Activated CD4-positive, alpha-beta T cell treated with anti-CD3 and anti-CD28 coated beads for 36 hours (primary cell): ENCODE results near the gene SLX4IP. TPM values are rescaled to one million over a fixed set of nuclear protein-coding genes. Genes with fewer than 3 reads are reported as not detected.
A peak's percentile ranks its signal among the peaks of the same experiment; 100 is the strongest.
"Not testable (repeated sequence)": the region's sequence is repeated elsewhere in the genome, so short reads cannot be mapped to it uniquely, and the experiment has no call there.

Experiments used
- ATAC-seq: fragments of 200-7000 bp; cut with Tn5 transposase; one replicate; pipeline ENCODE4 v1.10.0; 2021; ENCODE audit warnings: mild to moderate bottlenecking, moderate library complexity
- CTCF ChIA-PET: fragments of 350-600 bp; sonication (Branson Sonifier 250); formaldehyde crosslinking; loops from one replicate; lab custom pipeline; 2021; ENCODE audit warnings: antibody characterized with exemption; lab: Charles Lee
- POLR2A ChIA-PET: fragments of 350-600 bp; sonication (Branson Sonifier 250); formaldehyde crosslinking; loops from one replicate; lab custom pipeline; 2021; ENCODE audit warnings: antibody characterized with exemption, inconsistent platforms; lab: Charles Lee
- DNase-seq: peaks from one replicate; pipeline ENCODE4 v3.0.0-alpha.2; 2020
- H3K27ac Mint-ChIP-seq: one replicate; pipeline ENCODE4 v1.8.0; 2021; ENCODE audit warnings: mixed read lengths
- H3K27me3 Mint-ChIP-seq: one replicate; pipeline ENCODE4 v1.8.0; 2021; ENCODE audit warnings: mixed read lengths
- H3K36me3 Mint-ChIP-seq: one replicate; pipeline ENCODE4 v1.8.0; 2021; ENCODE audit warnings: low read depth, mixed read lengths
- H3K4me1 Mint-ChIP-seq: one replicate; pipeline ENCODE4 v1.8.0; 2021; ENCODE audit warnings: mixed read lengths
- H3K4me3 Mint-ChIP-seq: one replicate; pipeline ENCODE4 v1.8.0; 2021; ENCODE audit warnings: mild to moderate bottlenecking, moderate library complexity, mixed read lengths
- H3K9me3 Mint-ChIP-seq: one replicate; pipeline ENCODE4 v1.8.0; 2021; ENCODE audit warnings: low read depth, mixed read lengths
- intact Hi-C, 2 experiments: fragments of 100-400 bp; cut with DNase I in 1 of 2; cut with micrococcal nuclease in 1 of 2; formaldehyde crosslinking; loops; one replicate each; pipeline versions ENCODE4 v1.14.2 to v1.15.1; 2022 to 2024; cut with DNase I, micrococcal nuclease
- total RNA-seq, 2 experiments: library from RNA; stranded (reverse); gene quantifications; one replicate each; pipeline ENCODE4 v1.2.3, GENCODE V29; 2021

The SLX4IP gene
- total RNA-seq, 2 experiments from 2014 or later, result 7.4 to 7.8 TPM

DNA sequence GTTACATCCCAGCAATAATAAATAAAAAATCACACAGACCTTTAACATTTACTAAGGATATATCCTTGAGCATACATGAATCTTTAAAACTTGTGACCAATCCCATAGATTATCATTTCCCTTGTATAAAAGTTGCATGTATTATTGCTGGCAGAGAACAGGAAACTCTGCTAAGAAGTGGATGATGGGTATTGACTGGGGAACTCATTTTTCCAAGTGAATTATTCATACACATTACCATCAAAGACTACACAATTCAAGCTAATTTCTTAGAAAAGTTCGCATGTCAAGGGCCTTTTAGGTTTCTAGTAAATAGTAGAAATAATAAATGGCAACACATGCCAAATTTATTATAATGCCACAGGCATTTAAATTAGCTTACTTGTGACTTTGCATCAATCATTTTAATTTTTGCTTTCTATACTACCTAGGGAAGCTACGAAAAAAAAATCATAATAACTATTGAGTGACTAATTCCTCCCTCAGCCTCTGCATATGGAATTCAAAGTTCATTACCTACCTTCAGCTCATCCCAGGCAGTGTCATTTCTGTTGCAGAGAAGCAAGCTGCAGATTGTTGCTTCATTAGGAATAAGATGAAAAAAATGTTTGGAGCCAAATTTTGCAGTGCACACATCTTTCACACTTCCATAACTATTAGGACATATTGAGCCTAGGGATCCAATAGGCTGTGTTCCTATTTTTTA is 26.8 kb upstream of the SLX4IP start:
- DNase-seq (no peak), ATAC-seq (no peak)
- H3K4me3 Mint-ChIP-seq, result no peak overlapping the region
- H3K27ac Mint-ChIP-seq, result no peak overlapping the region
- ChIA-PET CTCF (interaction anchor here (1.5 kb wide), 1 partner anchor 19 kb away, joined by 5 read pairs; no protein-coding TSS in a partner anchor), POLR2A (no interaction called here)
- intact Hi-C loops, result no loop called here
- H3K36me3 Mint-ChIP-seq, result peaks cover 4% of the 10 kb centered on the region
- no peaks in the 10 kb centered on the region for H3K9me3 Mint-ChIP-seq
- no peaks in the 10 kb centered on the region for H3K27me3 Mint-ChIP-seq
- H3K4me1 Mint-ChIP-seq, result peaks cover 3% of the 10 kb centered on the region

DNA sequence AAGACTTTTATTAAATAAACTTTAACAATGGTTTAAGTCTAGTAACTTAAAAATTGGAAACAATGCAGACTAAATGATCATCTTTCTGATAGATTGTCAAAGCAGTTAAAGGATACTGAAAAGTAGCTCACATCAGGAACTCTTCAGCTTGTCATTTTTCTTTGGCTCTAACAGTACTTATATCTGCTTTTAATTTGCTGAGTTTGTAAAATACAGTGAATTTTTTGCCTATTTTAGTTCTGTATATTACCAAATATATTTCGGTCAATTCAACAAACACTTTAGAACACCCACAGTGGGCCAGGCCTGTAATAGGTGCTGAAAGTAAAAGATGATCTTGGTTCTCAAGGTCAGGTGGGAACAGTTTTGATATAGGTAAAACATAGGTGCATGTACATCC is 23.4 kb upstream of the SLX4IP start:
- no peak overlapping the region for H3K4me3 Mint-ChIP-seq
- ChIA-PET POLR2A (no interaction called here), CTCF (interaction anchor here (0.7 to 1.4 kb wide), 2 partner anchors 9 to 194 kb away, joined by 3 to 4 read pairs; no protein-coding TSS in a partner anchor)
- no peak for ATAC-seq
- no peak for DNase-seq
- H3K9me3 Mint-ChIP-seq, result no peaks in the 10 kb centered on the region
- H3K27ac Mint-ChIP-seq, result no peak overlapping the region
- H3K36me3 Mint-ChIP-seq, result peaks cover 13% of the 10 kb centered on the region
- intact Hi-C loops, result no loop called here
- no peaks in the 10 kb centered on the region for H3K27me3 Mint-ChIP-seq
- H3K4me1 Mint-ChIP-seq, result no peaks in the 10 kb centered on the region

DNA sequence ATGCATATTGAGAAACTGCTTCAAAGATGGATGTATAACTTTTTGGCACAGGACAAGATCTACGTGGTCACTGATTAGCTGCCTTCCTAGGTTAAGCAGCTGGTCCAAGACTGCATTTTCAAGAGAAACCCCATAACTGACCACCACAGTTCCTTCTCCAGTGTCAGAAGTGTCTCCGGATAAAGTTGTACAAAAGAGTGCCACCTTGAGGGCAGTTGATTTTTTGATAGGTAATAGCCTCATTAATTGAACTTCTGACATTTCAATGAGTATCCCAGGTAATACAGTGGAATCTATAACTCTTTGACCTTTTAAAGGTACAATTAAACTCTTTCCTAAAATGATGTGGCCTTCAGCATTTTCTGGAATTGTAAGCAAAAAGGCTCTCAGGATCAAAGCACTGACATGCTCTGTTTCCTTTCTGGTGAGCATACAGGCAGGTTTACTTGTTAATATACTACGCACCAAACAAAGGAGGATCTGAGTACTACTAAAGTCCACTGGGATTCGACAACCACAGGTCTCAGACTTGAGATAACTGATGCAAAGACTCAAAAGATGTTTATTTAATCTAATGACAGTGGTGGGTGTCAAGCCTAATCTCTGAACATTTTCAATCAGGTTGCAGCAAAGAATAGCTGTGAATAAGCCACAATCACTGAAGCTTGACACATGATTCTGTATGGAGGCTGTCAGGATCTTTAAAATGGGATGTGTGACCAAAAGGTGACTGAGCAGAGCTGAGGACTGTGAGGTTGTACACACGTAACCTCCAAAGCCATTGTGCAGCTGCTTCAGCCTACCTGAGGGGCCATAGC is 22.3 kb upstream of the SLX4IP start:
- Mint-ChIP-seq H3K27ac (no peak overlapping the region), H3K4me1 (peaks cover 3% of the 10 kb centered on the region), H3K36me3 (peaks cover 16% of the 10 kb centered on the region), H3K9me3 (no peaks in the 10 kb centered on the region), H3K4me3 (no peak overlapping the region), H3K27me3 (no peaks in the 10 kb centered on the region)
- POLR2A ChIA-PET, result no interaction called here
- DNase-seq (no peak), ATAC-seq (no peak)
- CTCF ChIA-PET, result interaction anchor here (1.2 to 2.0 kb wide), 3 partner anchors 10 to 434 kb away, joined by 3 to 5 read pairs (median 4); no protein-coding TSS in a partner anchor
- intact Hi-C loops, result no loop called here

DNA sequence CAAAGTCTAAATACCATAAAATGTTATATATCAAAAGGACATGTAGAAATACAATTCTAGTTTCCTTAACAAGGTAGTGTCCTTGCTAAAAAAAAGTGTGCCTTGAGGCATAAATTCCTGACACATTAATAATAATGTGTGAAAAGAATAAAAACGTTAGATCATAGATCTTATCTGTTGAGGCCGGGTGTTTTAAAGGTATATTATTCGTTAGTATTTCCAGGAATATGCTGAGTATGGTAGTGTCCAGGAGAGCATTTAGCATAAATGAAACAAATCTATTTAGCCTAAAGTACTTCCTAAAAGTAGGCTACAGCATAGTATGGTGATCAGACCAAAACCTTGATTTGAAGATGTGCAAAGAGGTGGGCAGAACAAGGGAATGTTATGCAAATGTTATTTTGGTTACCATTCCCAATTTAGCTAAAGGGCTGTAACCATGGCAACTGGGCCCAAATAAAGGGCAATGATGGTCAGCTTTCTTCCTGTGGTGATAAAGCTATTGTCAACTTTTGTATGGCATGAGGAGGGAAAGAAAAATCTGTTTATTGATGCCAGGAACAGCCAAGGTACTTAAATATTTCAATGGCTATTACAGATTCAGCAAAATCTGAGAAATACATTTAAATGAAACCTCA is 20.0 kb upstream of the SLX4IP start:
- Mint-ChIP-seq H3K4me3 (no peak overlapping the region), H3K36me3 (peaks cover 18% of the 10 kb centered on the region), H3K27me3 (no peaks in the 10 kb centered on the region), H3K27ac (no peak overlapping the region), H3K9me3 (no peaks in the 10 kb centered on the region), H3K4me1 (peaks cover 12% of the 10 kb centered on the region)
- ATAC-seq (no peak), DNase-seq (no peak)
- ChIA-PET CTCF (interaction anchor here (0.6 to 2.0 kb wide), 3 partner anchors 12 to 986 kb away, joined by 3 to 5 read pairs (median 4); no protein-coding TSS in a partner anchor), POLR2A (no interaction called here)
- intact Hi-C loops, result no loop called here

DNA sequence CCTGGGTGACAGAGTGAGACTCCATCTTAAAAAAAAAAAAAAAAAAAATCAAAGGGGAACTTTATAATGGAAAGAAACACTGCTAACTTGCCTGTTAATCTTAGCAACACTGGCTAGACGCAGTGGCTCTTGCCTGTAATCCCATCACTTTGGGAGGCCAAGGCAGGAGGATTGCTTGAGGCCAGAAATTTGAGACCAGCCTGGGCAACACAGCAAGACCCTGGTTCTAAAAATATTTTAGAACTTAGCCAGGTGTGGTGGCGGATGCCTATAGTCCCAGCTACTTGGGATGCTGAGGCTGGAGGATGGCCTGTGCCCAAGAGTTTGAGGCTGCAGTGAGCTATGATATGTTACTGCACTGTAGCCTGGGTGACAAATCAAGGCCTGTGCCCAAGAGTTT is 17.9 kb upstream of the SLX4IP start:
- H3K27ac Mint-ChIP-seq, ATAC-seq, intact Hi-C loops, DNase-seq, H3K27me3 Mint-ChIP-seq, H3K4me3 Mint-ChIP-seq, H3K9me3 Mint-ChIP-seq, POLR2A ChIA-PET: not testable (repeated sequence)
- Mint-ChIP-seq H3K4me1 (peaks cover 16% of the 10 kb centered on the region), H3K36me3 (peaks cover 25% of the 10 kb centered on the region)
- CTCF ChIA-PET, result interaction anchor here (2.4 kb wide), 1 partner anchor 9 kb away, joined by 9 read pairs; no protein-coding TSS in a partner anchor

DNA sequence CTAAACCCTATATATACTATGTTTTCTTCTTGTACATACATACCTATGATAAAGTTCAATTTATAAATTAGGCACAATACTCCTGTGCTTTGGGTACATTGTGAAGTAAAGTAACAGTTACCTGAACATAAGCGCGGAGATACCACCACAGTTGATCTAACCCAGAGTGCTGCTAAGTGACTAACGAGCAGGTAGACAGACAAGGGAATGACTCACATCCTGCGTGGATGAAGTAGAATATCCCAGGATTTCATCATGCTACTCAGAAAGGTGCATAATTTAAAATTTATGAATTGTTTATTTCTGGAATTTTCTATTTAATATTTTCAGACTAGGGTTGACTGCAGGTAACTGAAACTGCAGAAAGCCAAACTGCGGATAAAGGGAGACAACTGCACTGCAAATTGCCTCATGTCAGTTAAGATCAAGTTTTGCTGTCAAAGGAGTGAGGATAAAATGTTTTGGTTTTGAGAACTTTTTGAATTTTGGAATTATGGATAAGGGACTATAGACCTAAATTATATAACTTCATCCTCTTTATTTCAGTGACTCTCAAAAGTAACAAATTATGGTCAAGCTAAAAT is 15.5 kb upstream of the SLX4IP start:
- ChIA-PET POLR2A (no interaction called here), CTCF (no interaction called here)
- intact Hi-C loops, result loop anchor here (10.0 kb wide), 2 partner anchors 105 to 805 kb away; no protein-coding TSS in a partner anchor
- Mint-ChIP-seq H3K27me3 (no peaks in the 10 kb centered on the region), H3K27ac (peak overlapping the region; percentile 61), H3K36me3 (peaks cover 32% of the 10 kb centered on the region), H3K4me3 (no peak overlapping the region), H3K4me1 (peaks cover 16% of the 10 kb centered on the region), H3K9me3 (no peaks in the 10 kb centered on the region)
- ATAC-seq, result peak; percentile 61
- no peak for DNase-seq

DNA sequence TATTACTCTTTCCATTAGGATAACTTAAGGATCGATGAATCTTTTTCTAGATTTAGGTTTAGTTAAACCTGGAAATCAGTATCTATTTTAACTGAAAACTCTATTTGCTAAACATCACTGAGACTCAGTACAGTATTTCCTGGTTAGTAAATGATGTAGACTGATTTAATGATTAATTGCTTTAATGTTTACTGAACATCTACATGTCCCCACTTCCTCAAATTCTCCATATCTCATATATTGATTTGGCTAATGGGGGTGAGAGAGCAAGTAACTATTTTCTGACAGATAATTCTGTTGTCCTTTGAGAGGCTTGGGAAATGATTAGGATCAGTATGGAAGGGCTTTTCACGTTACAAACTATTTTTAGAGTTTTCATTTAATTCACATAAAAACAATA is 11.4 kb upstream of the SLX4IP start:
- CTCF ChIA-PET, result no interaction called here
- H3K4me3 Mint-ChIP-seq, result no peak overlapping the region
- H3K36me3 Mint-ChIP-seq, result peaks cover 18% of the 10 kb centered on the region
- intact Hi-C loops, result loop anchor here (10.0 kb wide), 2 partner anchors 109 to 809 kb away; no protein-coding TSS in a partner anchor
- no peak overlapping the region for H3K27ac Mint-ChIP-seq
- peaks cover 18% of the 10 kb centered on the region for H3K4me1 Mint-ChIP-seq
- H3K9me3 Mint-ChIP-seq, result no peaks in the 10 kb centered on the region
- H3K27me3 Mint-ChIP-seq, result no peaks in the 10 kb centered on the region
- DNase-seq (no peak), ATAC-seq (no peak)
- POLR2A ChIA-PET, result no interaction called here

DNA sequence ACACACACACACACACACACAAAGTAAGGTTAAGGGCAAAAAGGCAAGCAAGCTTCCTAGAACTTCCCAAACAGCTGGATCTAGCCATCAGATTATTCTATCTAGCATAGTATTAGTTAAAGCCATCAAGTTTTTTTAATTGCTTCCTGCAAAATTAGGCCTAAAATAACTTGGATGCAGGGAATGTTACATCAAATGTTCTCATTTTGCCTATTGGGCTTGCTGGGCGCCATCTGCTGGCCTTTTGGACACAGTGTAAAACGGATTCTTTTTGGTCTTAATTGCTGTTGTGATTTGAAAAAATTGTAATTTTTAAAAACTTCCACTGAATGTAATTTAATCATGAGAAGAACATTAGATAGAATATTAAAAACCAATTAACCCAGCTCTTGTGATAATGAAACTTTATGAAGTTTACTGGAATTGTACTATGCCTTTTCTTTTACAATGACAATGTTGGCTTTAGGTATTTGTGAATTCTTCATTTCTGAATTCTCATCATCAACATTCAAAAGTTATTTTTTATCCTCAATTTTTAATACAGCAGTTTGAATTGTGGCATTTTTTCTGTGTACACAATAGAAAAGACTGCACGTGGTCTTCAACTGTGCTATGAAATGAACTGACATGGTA is 7.9 kb upstream of the SLX4IP start:
- no peaks in the 10 kb centered on the region for H3K27me3 Mint-ChIP-seq
- peaks cover 41% of the 10 kb centered on the region for H3K4me1 Mint-ChIP-seq
- ChIA-PET POLR2A (no interaction called here), CTCF (interaction anchor here (0.6 to 4.5 kb wide), 18 partner anchors 10 to 448 kb away, joined by 4 to 29 read pairs (median 4); partner anchors contain the start of gene SLX4IP)
- intact Hi-C loops, result loop anchor here (1.0 to 10.0 kb wide), 4 partner anchors 111 to 812 kb away; no protein-coding TSS in a partner anchor
- DNase-seq (peak; percentile 66), ATAC-seq (no peak)
- H3K4me3 Mint-ChIP-seq, result no peak overlapping the region
- peaks cover 19% of the 10 kb centered on the region for H3K36me3 Mint-ChIP-seq
- no peak overlapping the region for H3K27ac Mint-ChIP-seq
- no peaks in the 10 kb centered on the region for H3K9me3 Mint-ChIP-seq

DNA sequence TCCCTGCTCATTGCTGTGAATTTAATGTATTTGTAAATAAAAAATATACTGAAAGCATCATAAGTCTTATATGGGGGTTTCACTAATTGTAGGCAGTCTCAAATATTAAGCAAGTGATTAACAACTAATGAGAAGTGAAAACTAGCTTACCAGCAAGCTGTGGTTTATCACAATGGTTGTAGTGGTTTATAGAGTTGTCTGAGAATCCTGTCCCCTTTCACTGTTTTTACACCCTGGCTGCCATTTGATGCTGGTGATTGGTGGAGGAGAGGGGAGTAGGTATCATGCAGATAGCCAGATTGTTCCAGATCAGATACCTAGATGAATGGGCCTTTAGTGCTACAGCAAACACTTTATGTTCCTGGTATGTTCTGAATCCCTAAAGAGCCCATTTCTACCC is 7.1 kb upstream of the SLX4IP start:
- ChIA-PET POLR2A (no interaction called here), CTCF (interaction anchor here (0.8 to 4.5 kb wide), 7 partner anchors 9 to 449 kb away, joined by 3 to 29 read pairs (median 5); partner anchors contain the start of gene SLX4IP)
- no peak overlapping the region for H3K4me3 Mint-ChIP-seq
- peaks cover 46% of the 10 kb centered on the region for H3K4me1 Mint-ChIP-seq
- H3K9me3 Mint-ChIP-seq, result no peaks in the 10 kb centered on the region
- DNase-seq (no peak), ATAC-seq (no peak)
- intact Hi-C loops, result loop anchor here (10.0 kb wide), 2 partner anchors 113 to 813 kb away; no protein-coding TSS in a partner anchor
- no peaks in the 10 kb centered on the region for H3K27me3 Mint-ChIP-seq
- peaks cover 18% of the 10 kb centered on the region for H3K36me3 Mint-ChIP-seq
- H3K27ac Mint-ChIP-seq, result no peak overlapping the region

DNA sequence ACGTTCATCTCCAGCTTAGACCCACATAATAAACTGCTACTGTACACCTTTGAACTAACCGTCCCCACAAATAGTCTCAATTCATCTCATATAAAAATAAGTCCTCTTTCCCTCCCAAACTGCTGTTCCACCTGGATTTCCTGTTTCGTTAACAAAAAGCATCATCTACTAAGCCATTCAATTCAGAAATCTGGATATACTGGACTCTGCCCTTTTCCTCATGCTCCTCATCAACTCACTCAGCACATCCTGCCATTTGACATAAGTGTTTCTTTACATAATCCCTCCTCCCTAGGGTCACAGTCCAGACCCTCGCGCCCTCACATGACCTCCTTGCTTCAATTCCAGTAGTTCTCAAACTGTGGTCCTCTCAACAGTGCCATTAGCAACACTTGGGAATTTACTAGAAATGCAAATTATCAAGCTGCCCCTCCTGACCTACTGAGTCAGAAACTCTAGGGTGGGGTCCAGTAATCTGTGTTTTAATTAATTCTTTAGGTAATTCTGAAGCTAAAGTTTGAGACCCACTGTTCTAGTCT is 5.6 kb upstream of the SLX4IP start:
- intact Hi-C loops, result loop anchor here (10.0 kb wide), 2 partner anchors 115 to 815 kb away; no protein-coding TSS in a partner anchor
- no peaks in the 10 kb centered on the region for H3K9me3 Mint-ChIP-seq
- H3K4me1 Mint-ChIP-seq, result peaks cover 49% of the 10 kb centered on the region
- no peak for DNase-seq
- H3K27ac Mint-ChIP-seq, result no peak overlapping the region
- ChIA-PET POLR2A (no interaction called here), CTCF (interaction anchor here (0.7 kb wide), 1 partner anchor 89 kb away, joined by 3 read pairs; no protein-coding TSS in a partner anchor)
- H3K36me3 Mint-ChIP-seq, result peaks cover 15% of the 10 kb centered on the region
- ATAC-seq, result no peak
- no peak overlapping the region for H3K4me3 Mint-ChIP-seq
- no peaks in the 10 kb centered on the region for H3K27me3 Mint-ChIP-seq
